CD4-positive, alpha-beta T cell treated with Interleukin-6 at 100 ng/mL for 8 hours (primary cell): ENCODE data around the gene IMMP2L.
A peak's percentile ranks its signal among the peaks of the same experiment; 100 is the strongest.
"Not testable (repeated sequence)": the region's sequence is repeated elsewhere in the genome, so short reads cannot be mapped to it uniquely, and the experiment has no call there.

Experiments used
- DNase-seq: peaks from one replicate; pipeline ENCODE4 v3.0.0-alpha.2; 2020; ENCODE audit warnings: mixed read lengths, low spot score

Gene IMMP2L

GRCh38 chr7:110988890-110989501 is 573.3 kb downstream of the IMMP2L start:
- DNase-seq: no peak

GRCh38 chr7:110988348-110988747 is 573.9 kb downstream of the IMMP2L start:
- DNase-seq: no peak

GRCh38 chr7:110987127-110987693 is 575.1 kb downstream of the IMMP2L start:
- DNase-seq: no peak

- no peak for DNase-seq
Observed at GRCh38 chr7:110983822-110984456, 578.4 kb downstream of the IMMP2L start.

DNA sequence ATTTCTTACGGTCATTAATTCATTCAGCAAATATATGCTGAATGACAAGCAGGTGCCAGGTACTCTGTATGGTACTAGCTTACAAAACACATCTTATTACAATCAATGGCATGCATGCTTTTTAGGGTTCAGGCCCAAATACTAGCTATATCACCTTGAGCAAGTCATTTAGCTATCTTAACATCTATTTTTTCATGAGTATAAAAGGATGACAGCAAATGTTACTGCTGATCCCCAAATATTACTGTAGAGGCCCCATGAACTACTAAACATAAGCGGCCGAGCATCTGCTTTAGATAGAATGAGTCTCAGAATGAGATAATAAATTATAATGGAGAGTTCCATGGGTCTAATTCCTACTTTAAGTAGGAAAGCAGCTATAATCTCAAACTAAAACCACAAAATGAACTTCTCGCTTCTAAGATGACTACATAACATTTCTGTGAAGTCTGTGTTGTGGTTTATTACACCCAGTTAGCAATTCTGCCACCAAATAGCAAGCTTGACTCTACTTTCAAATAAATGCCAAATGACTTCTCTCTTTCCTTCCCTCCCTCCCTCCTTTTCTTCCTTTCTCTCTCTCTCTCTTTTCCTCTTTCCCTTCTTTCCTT is 585.1 kb downstream of the IMMP2L start:
- peak; percentile 29 for DNase-seq

DNA sequence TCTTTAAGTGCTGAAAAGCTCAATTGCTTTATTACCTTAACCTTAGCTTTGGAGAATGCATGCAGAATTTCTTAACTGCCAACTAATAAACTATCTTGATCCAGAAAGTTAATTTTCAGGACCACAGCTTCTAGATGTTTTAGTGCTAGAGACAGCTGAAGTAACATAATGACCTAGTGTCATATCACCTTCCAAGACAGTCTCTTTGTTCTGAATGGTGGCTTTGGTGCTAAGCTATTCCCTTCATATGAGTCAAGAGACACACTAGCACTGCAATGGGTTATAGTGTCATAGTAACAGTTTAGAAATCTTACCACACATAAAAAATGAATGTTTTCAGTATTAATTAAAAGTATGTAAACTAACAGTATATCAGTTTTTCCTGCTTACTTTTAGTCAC is 586.8 kb downstream of the IMMP2L start:
- DNase-seq: no peak

GRCh38 chr7:110974441-110974840 is 587.9 kb downstream of the IMMP2L start:
- no peak for DNase-seq

DNA sequence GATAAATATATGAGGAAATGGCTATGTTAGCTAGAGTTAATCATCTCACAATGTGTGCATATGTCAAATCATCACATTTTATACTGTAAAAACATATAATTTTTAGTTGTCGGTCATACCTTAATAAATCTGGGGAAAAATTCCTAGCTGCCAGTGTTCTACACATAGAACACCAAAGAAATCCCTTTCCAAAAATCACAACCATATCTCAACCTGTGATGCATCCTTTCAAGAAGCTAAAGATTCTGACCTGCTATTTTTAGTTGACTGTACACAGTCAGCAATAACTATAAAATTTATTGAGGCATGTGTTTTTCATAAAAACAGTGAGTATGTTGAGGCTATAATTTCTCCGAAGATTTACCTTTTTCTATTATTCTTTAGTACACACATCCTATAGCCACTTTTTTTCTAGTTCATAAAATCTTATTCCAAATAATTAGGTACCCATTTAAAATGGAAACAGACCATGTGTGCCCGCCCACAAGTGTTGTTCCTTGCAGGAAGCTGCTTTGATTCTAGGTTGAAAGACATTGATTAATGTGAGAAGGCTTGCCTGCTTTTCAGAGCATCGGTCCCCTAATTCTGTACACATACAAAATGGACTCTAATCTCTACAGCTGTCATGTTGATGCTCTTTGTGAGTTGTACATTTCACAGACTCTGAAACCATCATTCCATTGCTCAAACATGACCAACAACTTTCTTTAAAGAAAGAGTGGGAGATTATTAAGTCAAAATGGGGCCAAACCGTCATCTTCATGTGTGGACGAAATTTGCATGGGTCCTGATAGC is 588.9 kb downstream of the IMMP2L start:
- no peak for DNase-seq

DNA sequence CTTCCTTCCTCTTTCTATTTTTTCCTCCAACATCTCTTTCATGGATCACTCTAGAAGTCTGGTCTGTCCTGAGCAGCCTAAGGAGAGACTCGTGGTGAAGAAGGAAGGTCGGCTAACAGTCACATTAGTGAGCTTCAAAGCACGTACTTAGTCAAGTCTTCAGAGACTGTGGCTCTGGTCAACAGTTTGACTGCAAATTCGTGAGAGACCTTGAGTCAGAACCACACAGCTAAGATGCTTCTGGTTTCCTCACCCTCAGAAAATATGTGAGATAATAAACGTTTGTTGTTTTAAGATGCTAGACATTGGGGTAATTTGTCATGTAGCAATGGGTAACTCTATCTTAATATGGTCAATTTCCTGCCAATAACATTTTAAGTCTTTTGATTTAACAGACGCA is 597.5 kb downstream of the IMMP2L start:
- DNase-seq: no peak

GRCh38 chr7:110962826-110963225 is 599.5 kb downstream of the IMMP2L start:
- no peak for DNase-seq

DNA sequence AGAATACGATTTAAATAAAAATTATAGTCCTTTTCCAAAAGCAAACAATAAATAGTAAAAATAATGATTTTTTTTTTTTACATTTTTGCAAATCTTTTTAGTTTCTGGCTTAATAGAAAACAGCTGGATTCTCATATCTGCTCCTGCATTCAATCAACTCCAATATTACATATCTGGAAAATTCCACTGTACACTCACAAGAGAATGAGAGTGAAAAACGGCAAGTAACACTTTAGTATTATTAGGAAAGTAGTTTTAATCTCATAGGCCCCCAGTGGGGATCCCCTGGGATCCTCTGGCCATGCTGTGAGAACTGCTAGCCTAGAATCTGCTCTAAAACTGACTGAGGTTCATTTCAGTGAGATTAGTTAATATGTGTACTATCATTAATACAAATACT is 599.9 kb downstream of the IMMP2L start:
- DNase-seq: no peak

DNA sequence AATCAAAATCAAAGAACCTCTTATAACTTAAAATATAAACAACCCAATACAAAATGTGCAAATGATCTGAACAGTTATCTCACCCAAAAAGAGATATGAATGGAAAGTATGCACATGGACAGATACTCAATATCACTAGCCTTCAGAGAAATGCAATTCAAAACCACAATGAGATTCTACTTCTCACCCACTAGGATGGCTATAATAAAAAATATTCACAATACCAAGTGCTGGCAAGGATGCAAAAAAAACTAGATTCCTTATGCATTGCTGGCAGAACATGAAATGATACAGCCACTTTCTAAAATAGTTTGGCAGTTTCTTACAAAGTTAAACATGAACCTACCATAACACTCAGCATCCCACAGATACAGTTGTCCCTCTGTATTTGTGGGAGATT is 601.5 kb downstream of the IMMP2L start:
- DNase-seq: no peak

DNA sequence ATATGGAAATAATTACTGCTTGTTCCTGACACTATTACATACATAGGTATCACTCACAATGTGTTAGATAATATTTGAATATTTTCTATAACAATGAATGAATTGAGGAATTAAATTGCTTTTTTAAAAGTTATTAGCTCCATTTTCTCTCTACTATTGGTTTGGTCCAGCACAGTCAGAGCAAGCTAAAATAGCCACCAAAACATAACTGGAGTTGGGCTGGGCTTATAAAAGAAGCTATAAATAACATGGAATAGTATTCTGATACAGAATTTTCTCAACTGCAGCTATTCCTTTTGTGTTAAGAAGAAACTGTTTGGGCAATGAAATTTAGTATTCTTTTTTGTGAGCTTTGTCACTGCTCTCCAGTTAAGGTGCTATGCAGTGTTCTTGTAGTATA is 614.0 kb downstream of the IMMP2L start:
- no peak for DNase-seq

- no peak for DNase-seq
Observed at GRCh38 chr7:110947408-110947807, 614.9 kb downstream of the IMMP2L start.

GRCh38 chr7:110944966-110945644 is 617.2 kb downstream of the IMMP2L start:
- DNase-seq: no peak

GRCh38 chr7:110944448-110944847 is 617.8 kb downstream of the IMMP2L start:
- DNase-seq: no peak

DNA sequence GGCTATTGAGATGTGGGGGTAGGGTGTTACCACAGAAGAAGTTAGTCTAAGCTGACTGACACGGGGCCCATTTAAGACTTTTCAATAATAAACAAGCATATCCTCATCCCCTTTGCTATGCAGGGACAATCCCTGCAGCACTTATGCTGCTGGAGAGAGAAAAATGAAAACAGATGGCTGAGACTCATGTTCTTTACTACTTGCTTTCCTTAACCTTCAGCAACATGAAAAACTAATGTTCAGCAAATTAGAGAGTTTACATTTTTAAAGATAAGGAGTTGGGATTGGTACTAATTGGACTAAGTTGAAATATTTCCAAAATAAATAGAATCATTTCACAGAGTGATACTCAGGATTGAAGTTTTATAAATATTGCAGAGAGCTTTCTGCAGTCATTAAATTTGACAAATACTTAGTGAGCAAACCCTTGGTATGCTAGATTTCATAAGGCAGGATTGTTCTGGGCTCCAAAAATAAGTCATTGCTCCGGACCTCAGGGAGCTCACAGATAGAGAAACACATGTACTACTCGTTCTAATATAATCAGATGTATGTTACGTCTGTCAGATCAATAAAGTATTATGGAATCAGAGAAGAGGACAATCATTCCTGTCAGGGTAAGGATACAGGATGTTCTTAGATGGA is 618.5 kb downstream of the IMMP2L start:
- no peak for DNase-seq

DNA sequence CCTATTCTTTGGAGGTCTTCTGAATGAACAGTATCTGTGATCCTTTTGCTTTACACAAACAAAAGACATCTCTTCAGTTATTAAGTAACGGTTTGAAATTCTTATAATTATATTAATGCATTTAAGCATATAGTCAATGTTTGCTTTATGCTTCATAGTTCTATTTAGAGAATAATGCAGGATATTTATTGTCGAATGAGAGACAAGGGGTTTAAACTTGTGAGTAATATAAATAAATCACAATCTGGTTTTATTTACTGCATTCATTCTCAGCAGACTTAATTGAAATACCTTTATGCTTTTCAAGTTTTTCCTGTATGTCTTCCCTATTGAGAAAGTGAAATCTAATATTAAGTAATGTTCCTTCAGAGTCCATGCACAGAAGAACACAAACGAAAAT is 620.9 kb downstream of the IMMP2L start:
- DNase-seq: no peak

GRCh38 chr7:110940756-110941155 is 621.5 kb downstream of the IMMP2L start:
- DNase-seq: no peak

DNA sequence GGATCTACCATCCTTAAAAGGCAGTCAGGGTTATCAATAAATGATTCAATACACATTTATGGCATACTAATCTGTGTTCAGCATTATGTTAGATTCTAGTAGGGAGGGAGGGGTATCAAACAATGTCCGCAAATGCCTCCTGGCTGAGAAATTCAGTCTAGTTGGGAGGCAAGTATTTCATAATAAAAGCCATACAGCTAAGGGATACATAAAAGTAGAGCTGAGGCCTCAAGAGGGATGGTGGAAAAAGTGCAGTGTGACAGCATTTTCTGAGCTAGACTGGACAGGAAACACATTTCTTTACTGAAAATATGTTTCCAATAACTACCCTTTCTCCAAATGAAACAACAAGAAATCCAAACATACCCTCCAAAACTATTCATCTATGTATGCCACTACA is 624.1 kb downstream of the IMMP2L start:
- DNase-seq: no peak

- DNase-seq: not testable (repeated sequence)
Observed at GRCh38 chr7:110936665-110937064, 625.6 kb downstream of the IMMP2L start.
